Activated CD8-positive, alpha-beta memory T cell treated with anti-CD3 and anti-CD28 coated beads, Interleukin-2, amount 50 U/mL, for 1 hour (primary cell): Measurements from ENCODE around the gene LYSMD3.
A peak's percentile ranks its signal among the peaks of the same experiment; 100 is the strongest.
"Not testable (repeated sequence)": the region's sequence is repeated elsewhere in the genome, so short reads cannot be mapped to it uniquely, and the experiment has no call there.

Experiments used
- DNase-seq: peaks from one replicate; pipeline ENCODE4 v3.0.0-alpha.2; 2020; ENCODE audit errors: extremely low read depth

LYSMD3 gene

DNA sequence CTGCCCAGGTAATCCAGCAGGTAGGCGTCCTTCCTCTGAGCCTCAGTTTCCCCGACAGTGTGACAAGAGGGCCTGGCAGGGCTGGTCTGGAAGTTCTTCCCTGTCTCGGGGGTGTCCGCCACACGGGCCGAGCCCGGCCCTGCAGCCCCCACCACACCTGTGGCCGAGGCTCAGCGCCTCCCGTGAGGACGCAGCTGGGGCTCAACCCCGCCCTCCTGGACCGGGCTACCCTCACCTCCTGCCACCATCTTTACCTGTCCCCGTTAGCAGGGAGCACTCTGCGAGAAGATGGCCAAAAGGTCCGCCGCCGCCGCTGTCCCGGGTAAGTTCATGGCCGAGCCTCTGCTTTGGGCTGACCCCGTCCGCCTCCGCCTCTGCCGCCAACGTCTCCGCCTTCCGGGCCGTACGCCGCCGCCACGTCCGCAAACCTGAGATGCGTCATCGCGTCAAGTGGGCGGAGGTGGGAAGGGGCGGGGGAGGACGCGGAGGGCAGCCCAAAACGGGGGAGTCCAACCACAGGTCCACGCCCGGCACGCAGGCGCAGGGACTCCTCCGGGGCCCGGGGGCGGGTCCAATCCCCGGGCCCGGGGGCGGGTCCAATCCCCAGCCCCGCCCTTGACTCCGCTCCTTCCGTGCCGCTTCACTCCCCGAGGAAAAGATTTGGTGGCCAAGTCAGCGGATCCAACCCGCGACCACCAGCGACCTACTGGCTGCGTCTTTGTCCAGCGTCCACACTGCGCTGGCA lies at the start of gene LYSMD3:
Gene LYSMD3 (minus strand): TSS at position 391 of the 745 bp plus-strand sequence. CDS start 4,295 bp downstream, outside the sequence.
- DNase-seq = peak; percentile 89

DNA sequence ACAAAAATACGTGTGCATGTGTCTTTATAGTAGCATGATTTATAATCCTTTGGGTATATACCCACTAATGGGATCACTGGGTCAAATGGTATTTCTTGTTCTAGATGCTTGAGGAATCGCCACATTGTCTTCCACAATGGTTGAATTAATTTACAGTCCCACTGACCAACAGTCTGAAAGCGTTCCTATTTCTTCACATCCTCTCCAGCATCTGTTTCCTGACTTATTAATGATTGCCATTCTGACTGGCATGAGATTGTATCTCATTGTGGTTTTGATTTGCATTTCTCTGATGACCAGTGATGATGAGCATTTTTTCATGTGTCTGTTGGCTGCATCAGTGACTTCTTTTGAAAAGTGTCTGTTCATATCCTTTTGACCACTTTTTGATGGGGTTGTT lies 47.2 kb upstream of the LYSMD3 start:
- DNase-seq = not testable (repeated sequence)

- DNase-seq = no peak
Measured at GRCh38 chr5:90575712-90576111, 46.3 kb upstream of the LYSMD3 start.

DNA sequence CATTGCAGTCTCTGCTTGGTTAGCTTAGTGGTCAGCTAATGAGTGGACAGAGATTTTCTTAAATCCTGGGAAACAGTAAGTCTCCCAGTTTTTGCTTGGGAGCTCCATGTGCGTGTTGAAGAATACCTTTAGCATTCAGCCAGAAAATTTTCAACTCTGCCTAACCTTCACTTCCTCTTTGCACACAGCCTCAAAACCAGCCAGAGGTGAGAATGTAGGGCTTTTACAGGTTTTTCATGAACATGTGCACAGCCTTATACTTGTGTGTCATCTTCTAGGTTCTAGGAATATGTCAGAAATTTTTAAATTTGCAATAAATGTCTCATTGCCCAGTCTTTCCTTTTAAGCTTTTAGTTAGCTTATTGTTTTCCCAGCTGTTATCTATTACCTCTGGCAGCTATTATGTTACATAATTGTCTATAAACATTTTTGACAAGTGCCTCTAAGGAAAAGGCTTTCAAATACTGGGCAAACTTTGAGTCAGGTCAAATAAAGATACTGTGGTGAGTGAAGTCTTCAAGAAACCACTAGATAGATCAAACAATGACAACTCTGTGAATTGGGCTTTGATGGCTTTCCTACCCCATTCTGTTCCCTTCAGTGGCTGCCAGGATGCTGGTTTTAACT lies 41.9 kb upstream of the LYSMD3 start:
- DNase-seq = no peak

- no peak for DNase-seq
Measured at GRCh38 chr5:90570034-90570433, 40.6 kb upstream of the LYSMD3 start.

DNA sequence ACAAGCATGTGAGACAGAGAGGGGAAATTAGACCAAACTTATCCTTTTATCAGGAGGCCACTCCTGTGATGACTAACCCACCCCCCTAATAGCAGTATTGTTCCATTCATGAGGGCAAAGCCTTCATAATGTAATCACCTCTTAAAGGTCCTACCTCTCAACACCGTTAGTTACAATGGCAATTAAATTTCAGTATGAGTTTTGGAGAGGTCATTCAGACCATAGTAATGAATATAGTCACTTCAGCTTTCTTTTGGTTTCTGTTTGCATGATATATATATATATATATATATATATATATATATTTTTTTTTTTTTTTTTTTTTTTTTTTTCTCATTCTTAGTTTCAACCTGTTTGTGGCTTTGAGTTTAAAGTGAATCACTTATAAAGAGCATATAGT lies 39.7 kb upstream of the LYSMD3 start:
- no peak for DNase-seq

DNA sequence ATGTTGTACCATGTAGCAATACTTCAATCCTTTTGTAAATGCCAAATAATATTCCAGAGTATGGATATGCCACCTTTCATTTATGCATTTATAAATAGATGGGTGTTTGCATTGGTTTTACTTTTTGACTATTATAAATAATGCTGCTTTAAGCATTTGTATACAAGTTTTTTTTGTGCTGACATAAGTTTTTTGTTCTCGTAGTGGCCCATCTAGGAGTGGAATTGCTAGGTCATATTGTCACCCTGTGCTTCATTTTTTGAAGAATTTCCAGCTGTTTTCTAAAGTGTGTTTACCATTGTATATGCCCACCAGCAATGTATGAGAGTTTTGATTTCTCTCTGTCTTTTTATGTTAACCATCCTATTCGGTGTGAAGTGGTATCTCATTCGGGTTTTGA lies 36.1 kb upstream of the LYSMD3 start:
- no peak for DNase-seq

DNA sequence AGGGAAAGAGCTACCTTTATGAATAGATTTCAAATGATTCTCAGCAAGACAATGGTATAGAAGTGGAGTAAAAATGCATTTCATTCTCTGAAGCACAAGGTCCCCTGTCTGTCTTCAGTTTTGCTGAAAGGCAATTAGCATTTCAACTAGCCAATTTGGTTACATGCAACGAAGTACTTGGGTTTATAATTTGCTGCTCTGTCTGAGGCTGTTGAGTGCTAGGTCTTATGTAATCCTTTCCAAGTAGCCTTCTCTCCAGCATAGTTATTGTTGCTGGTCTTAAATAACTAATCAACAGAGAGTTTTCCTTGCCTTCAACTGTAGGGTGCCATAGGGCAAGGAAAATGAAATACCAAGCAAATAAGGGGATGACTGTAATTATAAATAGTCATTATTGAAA lies 33.7 kb upstream of the LYSMD3 start:
- no peak for DNase-seq

DNA sequence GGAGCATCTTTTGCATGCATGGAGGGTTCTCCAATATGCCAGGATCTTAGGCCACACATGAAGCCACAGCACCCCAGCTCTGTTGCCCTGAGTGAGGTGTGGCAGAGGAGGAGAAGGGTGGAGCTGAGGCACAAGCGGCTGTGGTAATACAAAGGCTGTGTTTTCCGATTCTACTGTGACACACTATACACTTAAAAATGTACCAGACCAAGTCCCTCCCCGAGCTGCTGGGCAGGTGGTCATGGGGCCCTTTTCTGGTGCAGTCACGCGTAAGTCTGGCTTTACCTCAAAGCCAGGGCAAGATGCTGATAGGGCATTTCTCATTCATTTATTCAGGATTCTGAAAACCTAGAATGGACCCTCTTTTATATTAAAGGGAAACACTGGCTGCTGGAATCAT lies 33.0 kb upstream of the LYSMD3 start:
- DNase-seq = no peak

DNA sequence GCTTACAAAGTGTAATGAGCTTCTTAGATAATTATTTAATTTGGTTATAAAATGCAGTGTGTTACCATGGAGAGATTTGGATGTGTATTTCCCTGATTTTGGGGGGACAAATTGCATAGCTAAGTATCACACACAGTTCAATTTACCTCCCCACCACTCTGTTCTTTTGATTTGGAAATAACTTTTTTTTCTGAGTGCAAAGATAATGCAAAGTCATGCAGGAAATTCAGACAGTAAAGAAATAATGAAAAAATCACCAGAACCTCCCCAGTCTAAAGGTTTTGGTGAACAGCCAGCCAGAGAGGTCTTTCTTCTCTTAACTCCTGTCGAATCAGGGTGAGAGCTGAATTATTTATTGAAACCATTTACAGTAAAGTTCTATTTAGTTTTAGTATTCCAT lies 32.4 kb upstream of the LYSMD3 start:
- DNase-seq = no peak

- DNase-seq = no peak
Measured at GRCh38 chr5:90560771-90561170, 31.4 kb upstream of the LYSMD3 start.

DNA sequence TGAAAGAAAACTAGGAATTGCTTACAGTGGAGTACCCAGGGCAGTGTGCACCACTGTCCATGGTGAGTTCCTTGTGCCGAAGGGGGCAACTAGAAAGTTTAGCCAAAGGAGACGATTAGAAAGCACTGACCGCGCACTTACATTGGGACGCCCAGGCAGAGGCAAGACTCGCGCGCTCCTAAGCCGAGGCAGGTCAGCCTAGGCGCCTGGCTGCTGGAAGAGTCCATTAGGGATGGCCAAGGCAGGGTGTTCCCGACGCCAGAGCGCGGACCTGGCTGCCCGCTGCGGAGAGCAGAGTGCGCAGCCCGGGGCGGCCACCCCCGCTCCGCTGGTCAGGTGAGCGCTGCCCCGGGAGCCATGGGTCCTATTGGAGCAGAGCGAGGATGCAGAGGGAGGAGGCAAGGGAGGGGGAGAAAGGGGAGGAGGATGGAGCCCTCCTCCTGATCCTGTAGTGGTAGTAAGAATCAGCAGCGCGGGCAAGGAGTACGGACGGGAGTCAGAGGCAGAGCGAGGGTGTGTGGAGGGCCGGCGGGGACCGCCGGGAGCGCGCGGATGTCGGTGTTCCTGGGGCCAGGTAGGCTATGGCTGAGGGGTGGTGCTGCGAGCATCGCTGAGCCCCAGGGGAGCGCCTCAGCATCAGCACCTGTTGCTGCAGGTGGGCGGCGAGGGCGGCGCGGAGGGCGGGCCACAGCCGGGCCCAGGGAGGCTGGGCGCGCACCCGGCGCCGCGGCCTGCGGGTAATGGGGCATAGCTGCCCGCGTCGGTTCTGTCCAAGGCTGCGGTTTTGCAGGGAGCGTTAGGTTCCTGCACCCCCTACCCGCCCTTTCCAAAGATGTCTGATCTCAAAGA lies 29.2 kb upstream of the LYSMD3 start, which contains the start of gene ADGRV1:
Gene ADGRV1 (plus strand): TSS at position 454 of the 849 bp plus-strand sequence. CDS start 99 bp downstream, at position 553.
- DNase-seq = no peak

DNA sequence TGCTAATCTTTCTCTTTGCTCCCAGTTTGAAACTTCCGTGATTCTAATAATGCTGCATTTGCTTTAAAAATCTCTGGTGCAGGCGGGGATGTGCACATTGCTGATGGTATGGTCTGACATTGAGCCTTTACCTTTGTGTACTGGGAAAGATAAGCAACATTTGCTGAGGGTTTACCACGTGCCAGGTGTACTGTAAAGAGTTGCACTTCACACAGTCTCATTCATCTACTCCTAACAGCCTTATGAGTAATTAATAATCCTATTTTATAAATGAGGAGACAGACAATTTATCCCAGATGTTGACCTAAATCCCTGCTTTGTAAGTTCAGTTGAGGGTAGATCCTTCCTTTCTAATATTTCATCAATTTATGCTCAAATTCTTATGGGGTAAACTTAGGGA lies 28.5 kb upstream of the LYSMD3 start:
- DNase-seq = no peak

DNA sequence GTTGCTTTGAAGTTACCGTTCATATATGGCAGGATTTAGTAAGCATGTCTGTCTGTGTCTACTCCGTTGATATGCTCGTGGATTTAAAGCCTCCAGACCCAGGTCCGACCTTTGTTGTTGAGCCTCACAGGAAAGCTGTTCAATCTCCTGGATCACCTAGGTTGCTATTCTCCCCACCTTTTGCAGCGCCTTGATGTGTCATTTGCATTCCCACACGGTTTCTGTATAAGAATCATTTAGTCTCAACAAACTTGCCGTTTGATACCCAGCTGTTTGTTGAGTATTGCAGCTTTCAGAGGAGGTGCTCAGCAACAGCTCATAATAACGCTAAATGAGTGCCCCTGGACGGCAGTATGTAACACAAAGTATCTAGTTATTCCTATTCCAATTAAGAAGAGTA lies 28.0 kb upstream of the LYSMD3 start:
- DNase-seq = no peak

GRCh38 chr5:90555666-90556065 lies 26.3 kb upstream of the LYSMD3 start:
- no peak for DNase-seq

DNA sequence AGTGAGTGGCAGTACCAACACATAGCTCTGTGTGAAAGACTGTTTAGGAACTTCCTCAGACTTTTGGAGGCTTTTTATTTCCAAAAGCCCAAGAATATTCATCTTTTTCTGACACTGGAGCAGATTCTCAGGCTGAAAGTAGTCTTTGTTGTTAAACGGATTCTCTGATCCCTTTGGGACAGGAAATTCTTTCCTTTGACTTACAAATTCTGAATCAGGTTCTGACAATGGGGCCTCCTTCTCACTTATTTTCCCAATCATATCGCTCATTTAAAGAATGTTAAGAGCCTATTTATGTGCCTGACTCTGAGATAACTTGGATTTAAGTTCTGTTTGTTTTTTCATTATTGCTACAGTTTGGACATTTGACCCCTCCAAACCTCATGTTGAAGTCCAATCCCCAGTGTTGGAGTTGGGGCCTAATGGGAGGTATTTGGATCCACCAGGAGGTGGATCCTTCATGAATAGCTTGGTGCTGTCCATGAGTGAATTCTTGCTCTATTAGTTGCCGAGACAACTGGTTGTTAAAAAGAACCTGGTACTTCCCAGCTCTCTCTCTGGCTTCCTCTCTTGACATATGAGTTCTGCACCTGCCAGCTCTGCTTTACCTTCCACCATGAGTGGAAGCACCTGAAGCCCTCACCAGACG lies 25.1 kb upstream of the LYSMD3 start:
- DNase-seq = no peak

- DNase-seq = no peak
Measured at GRCh38 chr5:90553711-90554110, 24.3 kb upstream of the LYSMD3 start.

DNA sequence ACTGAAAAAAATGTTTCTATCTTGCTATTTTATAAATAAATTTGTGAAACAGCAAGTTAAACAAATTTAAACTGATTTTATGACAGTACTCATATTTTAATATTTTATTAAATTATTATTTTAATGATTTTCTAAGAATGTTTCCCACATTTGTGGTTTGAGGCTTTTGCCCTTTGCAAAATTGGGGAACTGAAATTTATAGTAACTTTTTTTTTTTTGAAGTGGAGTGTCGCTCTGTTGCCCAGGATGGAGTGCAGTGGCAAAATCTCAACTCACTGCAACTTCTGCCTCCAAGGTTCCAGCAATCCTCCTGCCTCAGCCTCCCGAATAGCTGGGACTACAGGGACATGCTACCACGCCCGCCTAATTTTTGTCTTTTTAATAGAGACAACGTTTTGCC lies 22.0 kb upstream of the LYSMD3 start:
- DNase-seq = no peak

- DNase-seq = no peak
Measured at GRCh38 chr5:90550963-90551362, 21.6 kb upstream of the LYSMD3 start.

DNA sequence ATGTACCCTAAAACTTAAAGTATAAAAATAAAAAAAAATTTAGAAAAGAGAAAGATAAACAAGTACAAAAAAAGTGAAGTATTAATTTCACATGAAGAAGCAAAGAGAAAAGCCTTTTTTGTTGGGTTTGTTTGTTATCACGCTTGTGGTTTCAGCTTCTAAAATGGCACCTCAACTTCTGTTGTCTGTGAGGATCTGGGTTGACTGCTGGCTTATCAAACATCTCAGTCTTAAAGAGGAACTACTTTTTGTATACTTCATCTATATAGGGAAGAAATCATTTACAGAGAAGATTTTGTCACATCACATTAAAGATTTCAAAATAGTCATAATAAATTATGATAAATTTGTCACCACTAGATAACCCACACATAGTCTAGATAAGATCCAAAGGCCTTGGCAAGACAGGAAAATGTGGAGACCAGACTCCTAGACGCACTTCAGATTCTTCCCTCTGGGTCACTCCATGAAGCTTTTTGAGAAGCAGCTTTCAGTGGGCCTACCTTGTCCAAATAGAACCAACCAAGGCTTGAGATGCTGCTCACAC lies 20.4 kb upstream of the LYSMD3 start:
- no peak for DNase-seq

DNA sequence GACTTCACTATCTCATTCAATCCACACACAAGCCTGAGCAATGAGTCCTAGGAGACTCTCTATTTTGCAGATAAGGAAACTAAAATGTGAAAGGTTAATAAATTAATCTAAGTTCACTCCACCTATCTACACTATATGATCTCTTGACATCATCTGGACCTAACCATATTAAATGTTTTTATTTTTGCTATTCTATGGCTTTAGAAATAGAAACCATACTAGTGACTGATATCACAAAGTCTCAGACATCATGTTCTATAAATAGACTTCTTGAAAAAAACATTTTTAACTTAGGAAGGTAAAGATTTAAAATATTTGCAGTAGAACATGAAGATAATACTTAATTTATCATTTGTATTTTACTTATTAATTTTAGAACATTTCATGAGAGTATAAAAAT lies 19.8 kb upstream of the LYSMD3 start:
- DNase-seq = no peak
